MCF 10A (cell line): ENCODE measurements around the gene BCR. TPM values are rescaled to one million over a fixed set of nuclear protein-coding genes. Genes with fewer than 3 reads are reported as not detected.

Experiments used
- BruUV-seq: library from RNA; stranded (reverse); fragments of 400-500 nt; replicated peaks from 2 replicates; lab custom pipeline; 2021; lab: Mats Ljungman, UMichigan
- CTCF ChIA-PET: fragments of 300-600 bp; sonication (Branson Sonifier 250); formaldehyde crosslinking; extraction: SDS; loops from one replicate; lab custom pipeline; 2021; ENCODE audit warnings: antibody characterized with exemption, inconsistent platforms; lab: Yijun Ruan, JAX
- POLR2A ChIA-PET: fragments of 300-600, 350-650 bp; sonication (Branson Sonifier 250); formaldehyde crosslinking; extraction: SDS; loops from one replicate; lab custom pipeline; 2020; ENCODE audit warnings: antibody characterized with exemption, inconsistent platforms; lab: Yijun Ruan, JAX
- DNase-seq: peaks from one replicate; pipeline ENCODE4 v3.0.0-alpha.2; 2018; ENCODE audit not compliant: unreplicated experiment
- H3K27ac Mint-ChIP-seq: one replicate; pipeline ENCODE4 v1.8.0; 2022; ENCODE audit warnings: mild to moderate bottlenecking, low read depth, mixed read lengths; ENCODE audit not compliant: unreplicated experiment
- H3K27me3 Mint-ChIP-seq: one replicate; pipeline ENCODE4 v1.8.0; 2022; ENCODE audit warnings: mixed read lengths; ENCODE audit not compliant: insufficient read depth, unreplicated experiment
- H3K36me3 Mint-ChIP-seq: one replicate; pipeline ENCODE4 v1.8.0; 2022; ENCODE audit warnings: mild to moderate bottlenecking, moderate library complexity, mixed read lengths; ENCODE audit not compliant: insufficient read depth, unreplicated experiment
- H3K4me1 Mint-ChIP-seq: one replicate; pipeline ENCODE4 v1.8.0; 2022; ENCODE audit warnings: mixed read lengths; ENCODE audit not compliant: insufficient read depth, unreplicated experiment
- H3K4me3 Mint-ChIP-seq: one replicate; pipeline ENCODE4 v1.8.0; 2022; ENCODE audit warnings: mild to moderate bottlenecking, moderate library complexity, mixed read lengths; ENCODE audit not compliant: unreplicated experiment
- H3K9me3 Mint-ChIP-seq: one replicate; pipeline ENCODE4 v1.8.0; 2022; ENCODE audit warnings: mixed read lengths; ENCODE audit not compliant: unreplicated experiment
- CTCF ChIP-seq: fragments of 200-600 bp; IDR thresholded peaks from one replicate; pipeline ENCODE4 v1.8.0; 2022; ENCODE audit warnings: antibody characterized with exemption, mild to moderate bottlenecking; ENCODE audit not compliant: unreplicated experiment
- intact Hi-C: fragments of 100-400 bp; cut with micrococcal nuclease; formaldehyde crosslinking; loops from 2 replicates; pipeline ENCODE4 v1.14.1; 2022
- total RNA-seq: library from RNA; stranded (reverse); gene quantifications from 2 replicates; pipeline ENCODE4 v1.2.3, GENCODE V29; 2022

BCR gene
- total RNA-seq, 1 experiment from 2014 or later = 77.9 TPM

GRCh38 chr22:23232094-23232905, 52.0 kb downstream of the BCR start:
- H3K27ac Mint-ChIP-seq = peak overlapping the region; percentile 75

GRCh38 chr22:23233084-23233531, 52.8 kb downstream of the BCR start:
- CTCF ChIA-PET = interaction anchor here (0.9 kb wide), 1 partner anchor 10 kb away, joined by 3 read pairs; no protein-coding TSS in a partner anchor
- intact Hi-C loops = no loop called here
- POLR2A ChIA-PET = no interaction called here
- no peak overlapping the region for H3K4me3 Mint-ChIP-seq
- H3K27me3 Mint-ChIP-seq = no peaks in the 10 kb centered on the region
- BruUV-seq = no TSS peak
- no peaks in the 10 kb centered on the region for H3K36me3 Mint-ChIP-seq
- H3K27ac Mint-ChIP-seq = peak overlapping the region; percentile 16
- H3K9me3 Mint-ChIP-seq = peaks cover 9% of the 10 kb centered on the region
- peaks cover 12% of the 10 kb centered on the region for H3K4me1 Mint-ChIP-seq
- TF ChIP-seq CTCF = no peak
- DNase-seq = no peak

More at GRCh38 chr22:23232094-23232905, 52.0 kb downstream of the BCR start:
- TF ChIP-seq CTCF = no peak
- CTCF ChIA-PET = no interaction called here
- no peak for DNase-seq
- intact Hi-C loops = no loop called here
- BruUV-seq = no TSS peak
- H3K27me3 Mint-ChIP-seq = no peaks in the 10 kb centered on the region
- H3K9me3 Mint-ChIP-seq = peaks cover 9% of the 10 kb centered on the region
- POLR2A ChIA-PET = interaction anchor here (1.5 kb wide), 1 partner anchor 11 kb away, joined by 3 read pairs; no protein-coding TSS in a partner anchor
- H3K4me1 Mint-ChIP-seq = peaks cover 17% of the 10 kb centered on the region
- H3K36me3 Mint-ChIP-seq = no peaks in the 10 kb centered on the region
- no peak overlapping the region for H3K4me3 Mint-ChIP-seq

- Mint-ChIP-seq H3K27ac (peak overlapping the region; percentile 51), H3K4me1 (peaks cover 12% of the 10 kb centered on the region)
- DNase-seq = no peak
These were observed 53.6 kb downstream of the BCR start for GRCh38 chr22:23233752-23234408.

More at GRCh38 chr22:23233752-23234408, 53.6 kb downstream of the BCR start:
- TF ChIP-seq CTCF = no peak
- Mint-ChIP-seq H3K36me3 (no peaks in the 10 kb centered on the region), H3K9me3 (peaks cover 3% of the 10 kb centered on the region), H3K4me3 (no peak overlapping the region), H3K27me3 (no peaks in the 10 kb centered on the region)
- ChIA-PET CTCF (interaction anchor here (0.7 to 0.9 kb wide), 2 partner anchors 9 to 44 kb away, joined by 3 read pairs; no protein-coding TSS in a partner anchor), POLR2A (no interaction called here)
- intact Hi-C loops = no loop called here
- no TSS peak for BruUV-seq
